Measurements from ENCODE around the gene B3GALT2.

B3GALT2 gene

GRCh38 chr1:193143285-193143684, 43.1 kb downstream of the B3GALT2 start:
- ATAC-seq (no peak), DNase-seq (no peak)
- Mint-ChIP-seq H3K4me3 (no peak overlapping the region), H3K27me3 (no peaks in the 10 kb centered on the region), H3K27ac (no peak overlapping the region), H3K4me1 (peaks cover 11% of the 10 kb centered on the region), H3K9me3 (no peaks in the 10 kb centered on the region)

GRCh38 chr1:193142409-193142808, 44.0 kb downstream of the B3GALT2 start:
- H3K4me1 Mint-ChIP-seq, result peaks cover 11% of the 10 kb centered on the region
- ATAC-seq (no peak), DNase-seq (no peak)
- H3K27me3 Mint-ChIP-seq, result no peaks in the 10 kb centered on the region
- no peaks in the 10 kb centered on the region for H3K9me3 Mint-ChIP-seq
- H3K4me3 Mint-ChIP-seq, result no peak overlapping the region
- H3K27ac Mint-ChIP-seq, result peak overlapping the region in 1 of 2 donors; percentile 19

- DNase-seq, result no peak
- Mint-ChIP-seq H3K27ac (peak overlapping the region in 1 of 2 donors; percentile 23), H3K9me3 (no peaks in the 10 kb centered on the region), H3K4me3 (no peak overlapping the region), H3K4me1 (peaks cover 11% of the 10 kb centered on the region), H3K27me3 (no peaks in the 10 kb centered on the region)
- ATAC-seq, result no peak
Measured at GRCh38 chr1:193141804-193142203, 44.6 kb downstream of the B3GALT2 start.

DNA sequence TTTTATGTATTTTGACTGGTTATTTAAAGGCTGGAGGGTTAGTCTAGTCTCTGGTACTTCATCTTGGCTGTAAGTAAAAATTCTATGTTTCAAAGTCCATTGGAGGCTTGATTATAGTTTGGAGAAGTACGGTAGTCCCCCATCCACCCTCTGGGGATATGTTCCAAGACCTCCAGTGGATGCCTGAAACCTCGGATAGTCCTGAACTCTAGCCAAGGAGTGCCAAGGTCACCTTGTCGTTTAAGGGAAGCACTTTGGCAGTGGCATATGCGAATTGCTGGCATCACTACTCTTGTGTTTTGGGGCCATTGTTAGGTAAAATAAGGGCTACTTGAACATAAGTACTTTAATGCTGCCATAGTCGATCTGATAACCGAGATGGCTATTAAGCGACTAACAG, 46.2 kb downstream of the B3GALT2 start:
- no peak overlapping the region for H3K4me3 Mint-ChIP-seq
- H3K4me1 Mint-ChIP-seq, result peaks cover 11% of the 10 kb centered on the region
- no peak overlapping the region for H3K27ac Mint-ChIP-seq
- ATAC-seq (no peak), DNase-seq (no peak)
- no peaks in the 10 kb centered on the region for H3K27me3 Mint-ChIP-seq
- no peaks in the 10 kb centered on the region for H3K9me3 Mint-ChIP-seq

- Mint-ChIP-seq H3K9me3 (no peaks in the 10 kb centered on the region), H3K27me3 (no peaks in the 10 kb centered on the region), H3K4me3 (no peak overlapping the region), H3K4me1 (peaks cover 30% of the 10 kb centered on the region), H3K27ac (peak overlapping the region in 1 of 2 donors; percentile 42)
- DNase-seq (no peak), ATAC-seq (peak; percentile 57)
Measured at GRCh38 chr1:193131266-193131860, 55.0 kb downstream of the B3GALT2 start.
